Skeletal muscle tissue (tissue), 4 donors: ENCODE measurements around the gene PPP2R5D. TPM values are rescaled to one million over a fixed set of nuclear protein-coding genes. Genes with fewer than 3 reads are reported as not detected.

Experiments used
- H3K27ac ChIP-seq: one replicate; pipeline ENCODE4 v1.7.0; 2013; ENCODE audit warnings: mild to moderate bottlenecking, low read depth, low read length, inconsistent platforms
- H3K27me3 ChIP-seq, 3 donors: one replicate each; pipeline ENCODE4 v1.7.0; 2013; ENCODE audit warnings: low read length in 3 of 3; ENCODE audit not compliant: control insufficient read depth in 3 of 3, insufficient read depth in 3 of 3
- H3K36me3 ChIP-seq, 3 donors: one replicate each; pipeline ENCODE4 v1.7.0; 2013; ENCODE audit warnings: low read length in 3 of 3; ENCODE audit not compliant: control insufficient read depth in 3 of 3, insufficient read depth in 3 of 3
- H3K4me1 ChIP-seq, 3 donors: one replicate each; pipeline ENCODE4 v1.7.0; 2013; ENCODE audit warnings: low read length in 3 of 3, mild to moderate bottlenecking in 3 of 3; ENCODE audit not compliant: control insufficient read depth in 3 of 3, insufficient read depth in 3 of 3
- H3K4me3 ChIP-seq, 3 donors: one replicate each; pipeline ENCODE4 v1.7.0; 2013; ENCODE audit warnings: low read length in 3 of 3
- H3K9ac ChIP-seq, 3 donors: one replicate each; pipeline ENCODE4 v1.7.0; 2013; ENCODE audit warnings: low read length in 3 of 3, mild to moderate bottlenecking in 3 of 3, moderate library complexity in 2 of 3, low read depth in 1 of 3
- H3K9me3 ChIP-seq, 3 donors: one replicate each; pipeline ENCODE4 v1.7.0; 2013; ENCODE audit warnings: low read length in 3 of 3; ENCODE audit not compliant: control insufficient read depth in 3 of 3
- total RNA-seq: library from RNA; depleted of rRNA; stranded (reverse); fragments of >200 nt; gene quantifications from one replicate; pipeline ENCODE4 v1.2.3, GENCODE V29; 2014
- donor health status: Osteomylitis.

Gene PPP2R5D
- total RNA-seq, 1 donor from 2014 or later, result 31.3 TPM

DNA sequence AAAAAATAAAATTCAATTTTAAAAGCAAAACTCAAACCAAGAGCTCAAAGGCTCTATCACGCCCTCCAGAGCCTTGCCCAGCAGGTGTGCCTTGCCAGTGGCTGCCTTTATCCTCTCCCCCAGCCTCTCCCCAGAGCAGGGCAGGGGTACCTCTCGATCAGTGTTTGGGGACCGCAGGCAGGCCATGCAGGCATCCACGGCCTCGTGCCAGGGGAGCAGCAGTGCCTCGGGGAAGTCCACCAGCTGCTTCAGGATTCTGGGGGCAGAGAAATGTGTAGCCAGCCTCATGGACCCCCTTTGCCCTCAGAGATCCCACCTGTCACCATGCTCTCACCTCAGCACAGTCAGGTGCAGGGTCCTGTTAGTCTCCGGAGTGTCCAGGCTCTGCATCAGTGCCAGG lies 63.6 kb downstream of the PPP2R5D start:
- no peaks in the 10 kb centered on the region for H3K27me3 ChIP-seq
- peaks cover 27 to 57% (median 46%) of the 10 kb centered on the region in 3 donors for H3K36me3 ChIP-seq
- H3K9ac ChIP-seq, result no peak overlapping the region
- no peak overlapping the region for H3K27ac ChIP-seq
- no peaks in the 10 kb centered on the region for H3K9me3 ChIP-seq
- no peak overlapping the region for H3K4me3 ChIP-seq
- H3K4me1 ChIP-seq, result peaks cover 4 to 15% (median 6%) of the 10 kb centered on the region in 3 donors

DNA sequence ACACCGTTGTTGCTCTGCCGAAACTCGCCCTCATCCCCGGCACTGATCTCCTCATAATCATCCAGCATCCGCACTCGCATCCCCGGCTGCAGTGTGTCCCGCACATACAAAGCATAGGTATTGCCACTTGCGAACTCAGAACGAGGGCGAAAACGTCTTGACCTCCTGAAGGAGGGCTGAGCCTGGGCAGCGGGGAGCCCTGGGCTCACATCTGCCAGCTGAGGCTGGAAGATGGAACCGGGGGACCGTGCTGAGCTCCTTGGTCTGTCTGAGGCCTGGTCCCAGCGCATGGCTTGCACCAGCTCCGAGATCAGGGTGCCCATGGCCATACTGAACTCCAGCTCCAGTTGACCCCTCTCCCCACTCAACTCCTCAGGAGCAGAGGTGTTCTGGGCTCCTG lies 66.6 kb downstream of the PPP2R5D start:
- Histone ChIP-seq H3K4me3 (no peak overlapping the region), H3K27ac (no peak overlapping the region), H3K36me3 (peaks cover 25 to 44% (median 34%) of the 10 kb centered on the region in 3 donors), H3K4me1 (peaks cover 14 to 26% (median 16%) of the 10 kb centered on the region in 3 donors), H3K9ac (no peak overlapping the region), H3K9me3 (no peaks in the 10 kb centered on the region), H3K27me3 (no peaks in the 10 kb centered on the region)

GRCh38 chr6:43052225-43052841 lies 68.0 kb downstream of the PPP2R5D start:
- no peaks in the 10 kb centered on the region for H3K27me3 ChIP-seq
- H3K4me1 ChIP-seq, result peaks cover 14 to 26% (median 16%) of the 10 kb centered on the region in 3 donors
- no peaks in the 10 kb centered on the region for H3K9me3 ChIP-seq
- peak overlapping the region; percentile 85 to 94 (median 92) for H3K9ac ChIP-seq
- peaks cover 24 to 36% (median 26%) of the 10 kb centered on the region in 3 donors for H3K36me3 ChIP-seq
- peak overlapping the region in 2 of 3 donors; percentile 76 to 86 for H3K4me3 ChIP-seq
- peak overlapping the region; percentile 91 for H3K27ac ChIP-seq

DNA sequence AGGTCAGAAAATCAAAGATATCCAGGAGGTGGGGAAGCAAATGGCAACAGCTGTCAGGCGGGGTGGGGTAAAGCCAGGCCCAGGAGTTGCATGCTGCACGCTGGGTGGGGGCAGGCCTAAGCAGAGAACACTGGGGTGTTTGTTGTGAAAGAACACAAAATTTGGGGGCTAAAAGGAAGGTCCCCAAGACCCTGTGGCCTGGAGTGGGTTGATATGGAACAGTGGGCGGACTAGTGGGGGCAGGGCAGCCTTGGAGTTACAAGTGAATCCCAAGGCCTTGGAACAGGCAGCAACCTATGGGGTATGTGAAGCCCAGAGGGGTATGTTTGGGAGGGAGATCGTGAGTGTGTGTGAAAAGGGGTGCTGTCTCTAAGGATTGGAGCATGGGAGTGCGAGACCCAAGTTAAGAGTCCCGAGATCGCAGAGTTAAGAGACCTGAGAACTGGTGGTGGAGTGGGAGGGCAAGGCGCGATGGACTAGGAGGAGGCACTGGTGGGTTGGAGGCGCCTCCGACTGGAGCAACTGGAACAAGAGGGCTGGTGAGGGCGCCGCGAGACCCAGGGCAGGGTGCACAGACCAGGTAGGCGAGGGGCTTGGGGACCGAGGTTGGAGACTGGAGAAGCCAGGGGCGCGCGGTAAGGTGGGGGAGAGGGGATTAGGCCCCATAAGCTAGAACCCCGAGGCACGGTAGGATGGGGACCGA lies 68.6 kb downstream of the PPP2R5D start:
- H3K36me3 ChIP-seq, result peaks cover 27 to 34% (median 31%) of the 10 kb centered on the region in 3 donors
- no peaks in the 10 kb centered on the region for H3K27me3 ChIP-seq
- H3K4me3 ChIP-seq, result peak overlapping the region; percentile 76 to 87 (median 86)
- peak overlapping the region; percentile 91 for H3K27ac ChIP-seq
- H3K9me3 ChIP-seq, result no peaks in the 10 kb centered on the region
- H3K9ac ChIP-seq, result peak overlapping the region; percentile 85 to 94 (median 92)
- H3K4me1 ChIP-seq, result peaks cover 15 to 30% (median 20%) of the 10 kb centered on the region in 3 donors

GRCh38 chr6:43053545-43054205 lies 69.3 kb downstream of the PPP2R5D start, which contains the start of gene CUL7:
CUL7 (minus strand) TSS chr6:43053851; CDS start chr6:43052788, 1,063 bp downstream.
- no peaks in the 10 kb centered on the region for H3K9me3 ChIP-seq
- H3K27me3 ChIP-seq, result no peaks in the 10 kb centered on the region
- H3K36me3 ChIP-seq, result peaks cover 25 to 32% (median 30%) of the 10 kb centered on the region in 3 donors
- peak within 1 kb of the TSS; percentile 85 to 94 (median 92) for H3K9ac ChIP-seq
- H3K27ac ChIP-seq, result peak within 1 kb of the TSS; percentile 91
- peaks cover 22 to 37% (median 27%) of the 10 kb centered on the region in 3 donors for H3K4me1 ChIP-seq
- peak within 1 kb of the TSS; percentile 76 to 87 (median 86) for H3K4me3 ChIP-seq

GRCh38 chr6:43054206-43054943 lies 70.0 kb downstream of the PPP2R5D start:
- H3K27me3 ChIP-seq, result no peaks in the 10 kb centered on the region
- peak overlapping the region; percentile 85 to 94 (median 92) for H3K9ac ChIP-seq
- peak overlapping the region; percentile 76 to 87 (median 86) for H3K4me3 ChIP-seq
- H3K9me3 ChIP-seq, result no peaks in the 10 kb centered on the region
- H3K4me1 ChIP-seq, result peaks cover 23 to 41% (median 30%) of the 10 kb centered on the region in 3 donors
- H3K36me3 ChIP-seq, result peaks cover 22 to 28% (median 27%) of the 10 kb centered on the region in 3 donors
- peak overlapping the region; percentile 91 for H3K27ac ChIP-seq

DNA sequence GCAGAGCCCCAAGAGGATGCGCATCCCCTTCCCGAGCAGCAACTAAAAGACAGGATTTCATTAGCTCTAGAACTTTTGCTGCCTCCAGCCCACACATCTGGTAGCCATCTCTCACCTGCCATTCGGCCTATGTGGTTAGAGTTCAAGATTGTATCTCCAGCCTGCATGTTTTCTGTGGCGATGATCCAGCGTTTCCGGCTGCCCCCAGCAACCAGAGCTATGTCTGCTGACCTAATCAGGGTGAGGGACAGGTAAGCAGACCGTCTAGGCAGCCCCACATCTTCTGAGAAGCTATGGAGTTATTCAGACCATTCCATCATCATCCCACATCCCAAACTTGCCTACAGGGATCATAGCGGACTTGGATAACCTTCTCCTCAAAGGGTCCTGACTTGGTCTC lies 71.6 kb downstream of the PPP2R5D start:
- peaks cover 34 to 54% (median 42%) of the 10 kb centered on the region in 3 donors for H3K4me1 ChIP-seq
- H3K4me3 ChIP-seq, result no peak overlapping the region
- peaks cover 15 to 20% (median 18%) of the 10 kb centered on the region in 3 donors for H3K36me3 ChIP-seq
- H3K9ac ChIP-seq, result no peak overlapping the region
- no peak overlapping the region for H3K27ac ChIP-seq
- H3K27me3 ChIP-seq, result no peaks in the 10 kb centered on the region
- H3K9me3 ChIP-seq, result no peaks in the 10 kb centered on the region

- Histone ChIP-seq H3K36me3 (peaks cover 22 to 30% (median 29%) of the 10 kb centered on the region in 3 donors), H3K27ac (peak overlapping the region; percentile 87), H3K9me3 (no peaks in the 10 kb centered on the region), H3K4me3 (peak overlapping the region; percentile 94 to 99 (median 98)), H3K4me1 (peaks cover 30 to 39% (median 33%) of the 10 kb centered on the region in 3 donors), H3K9ac (peak overlapping the region; percentile 93 to 99 (median 97)), H3K27me3 (no peaks in the 10 kb centered on the region)
Measured at GRCh38 chr6:43058531-43058930, 74.2 kb downstream of the PPP2R5D start.
